Aorta (tissue), 5 donors: Measurements from ENCODE around the gene NTRK1. TPM values are rescaled to one million over a fixed set of nuclear protein-coding genes. Genes with fewer than 3 reads are reported as not detected.

Experiments
- ATAC-seq: fragments of 200-7000 bp; cut with Tn5 transposase; one replicate; pipeline ENCODE4 v1.9.1; 2022; ENCODE audit warnings: moderate library complexity; ENCODE audit not compliant: low FRiP score
- DNase-seq, 2 donors: peaks; one replicate each; pipeline ENCODE4 v3.0.0-alpha.2; 2020
- H3K27ac ChIP-seq, 2 donors: one replicate each; pipeline ENCODE4 v1.5.1; 2013; ENCODE audit warnings: low read length in 2 of 2, mild to moderate bottlenecking in 2 of 2, moderate library complexity in 2 of 2, control low read depth in 1 of 2, inconsistent platforms in 1 of 2, low read depth in 1 of 2
- H3K27me3 ChIP-seq, 2 donors: one replicate each; pipeline ENCODE4 v1.6.1; 2013; ENCODE audit warnings: control low read depth in 1 of 2, low read length in 1 of 2, mild to moderate bottlenecking in 1 of 2, moderate library complexity in 1 of 2; ENCODE audit not compliant: insufficient read depth in 2 of 2, control insufficient read depth in 1 of 2
- H3K36me3 ChIP-seq, 2 donors: one replicate each; pipeline ENCODE4 v1.6.1; 2013; ENCODE audit warnings: control low read depth in 1 of 2, low read length in 1 of 2, mild to moderate bottlenecking in 1 of 2; ENCODE audit not compliant: insufficient read depth in 2 of 2, control insufficient read depth in 1 of 2
- H3K4me1 ChIP-seq, 2 donors: one replicate each; pipeline ENCODE4 v1.6.1; 2013; ENCODE audit warnings: low read length in 2 of 2, control low read depth in 1 of 2, mild to moderate bottlenecking in 1 of 2, moderate library complexity in 1 of 2; ENCODE audit not compliant: insufficient read depth in 2 of 2, control insufficient read depth in 1 of 2
- H3K4me3 ChIP-seq, 2 donors: one replicate each; pipeline ENCODE4 v1.5.1; 2013; ENCODE audit warnings: low read length in 2 of 2, control low read depth in 1 of 2, mild to moderate bottlenecking in 1 of 2
- H3K9me3 ChIP-seq: one replicate; pipeline ENCODE4 v1.6.1; 2013; ENCODE audit warnings: mild to moderate bottlenecking, low read length; ENCODE audit not compliant: control insufficient read depth
- WGBS, 2 donors: extraction: QIAGEN DNeasy Blood & Tissue Kit; methylation state at CpG; one replicate each; pipeline ENCODE4 v1.1.7; 2013; 5-methylcytosine and 5-hydroxymethylcytosine counted together
- intact Hi-C, 2 donors: fragments of 100-400 bp; cut with DNase I; formaldehyde crosslinking; loops; one replicate each; pipeline versions ENCODE4 v1.14.2 to v1.15.0; 2022
- polyA plus RNA-seq, 2 donors: library from polyadenylated mRNA; stranded (reverse); fragments of 200-250 nt; gene quantifications; one replicate each; pipeline ENCODE4 v1.2.3, GENCODE V29; 2013
- total RNA-seq, 2 donors: library from RNA; stranded (reverse); fragmentation: NEBNext Ultra II Directional; extraction: Animal tissue kit (Norgen Biotek cat#: 25700); gene quantifications; one replicate each; pipeline ENCODE4 v1.2.1, GENCODE V29; 2021
- donor health status: healthy with polysubstance abuse.
- donor health status: Bipolar disorder and iron deficiency.
- donor health status: DM: no; HTN: no; CAD: no.
- donor health status: DM: no; HTN: no; CAD: no.
- donor health status: DM: yes; HTN: yes; CAD: no.

Gene NTRK1
- total and polyA plus RNA-seq, 4 donors: 0.50 to 3.5 (median 0.88) TPM

- Histone ChIP-seq H3K27ac (no peak overlapping the region), H3K4me3 (no peak overlapping the region), H3K9me3 (no peaks in the 10 kb centered on the region), H3K27me3 (peaks cover 0 to 3% of the 10 kb centered on the region in 2 donors), H3K36me3 (no peaks in the 10 kb centered on the region), H3K4me1 (no peaks in the 10 kb centered on the region)
- ATAC-seq (no peak), DNase-seq (no peak)
- 72 to 81% methylated on average over 3 of the region's 3 CpGs for WGBS, 2 donors
- intact Hi-C loops: no loop called here
Measured at GRCh38 chr1:156834322-156834721, 26.3 kb upstream of the NTRK1 start.

GRCh38 chr1:156836041-156836654 lies 24.5 kb upstream of the NTRK1 start:
- ATAC-seq: no peak
- intact Hi-C loops: loop anchor here in 1 of 2 donors (5.0 kb wide), 1 partner anchor 91 kb away; no protein-coding TSS in a partner anchor
- DNase-seq: no peak
- WGBS, 2 donors: 68 to 70% methylated on average over 5 of the region's 5 CpGs
- Histone ChIP-seq H3K9me3 (no peaks in the 10 kb centered on the region), H3K4me3 (no peak overlapping the region), H3K27ac (no peak overlapping the region), H3K27me3 (peaks cover 0 to 3% of the 10 kb centered on the region in 2 donors), H3K36me3 (no peaks in the 10 kb centered on the region), H3K4me1 (no peaks in the 10 kb centered on the region)

GRCh38 chr1:156836892-156837291 lies 23.8 kb upstream of the NTRK1 start:
- Histone ChIP-seq H3K4me3 (no peak overlapping the region), H3K27ac (no peak overlapping the region), H3K4me1 (no peaks in the 10 kb centered on the region), H3K36me3 (no peaks in the 10 kb centered on the region), H3K9me3 (no peaks in the 10 kb centered on the region), H3K27me3 (peaks cover 0 to 3% of the 10 kb centered on the region in 2 donors)
- ATAC-seq (no peak), DNase-seq (peak in 1 of 2 donors; percentile 4)
- intact Hi-C loops: loop anchor here in 1 of 2 donors (5.0 kb wide), 1 partner anchor 90 kb away; no protein-coding TSS in a partner anchor
- WGBS, 2 donors: 80 to 84% methylated on average over 4 of the region's 4 CpGs

GRCh38 chr1:156838972-156839371 lies 21.7 kb upstream of the NTRK1 start:
- no peak overlapping the region for H3K27ac ChIP-seq
- H3K4me1 ChIP-seq: no peaks in the 10 kb centered on the region
- no peaks in the 10 kb centered on the region for H3K36me3 ChIP-seq
- H3K4me3 ChIP-seq: no peak overlapping the region
- no peaks in the 10 kb centered on the region for H3K27me3 ChIP-seq
- intact Hi-C loops: loop anchor here (1.0 to 5.0 kb wide), 2 partner anchors 51 to 88 kb away; no protein-coding TSS in a partner anchor
- 29 to 30% methylated on average over 7 of the region's 7 CpGs for WGBS, 2 donors
- H3K9me3 ChIP-seq: no peaks in the 10 kb centered on the region
- ATAC-seq (no peak), DNase-seq (no peak)

GRCh38 chr1:156839426-156840109 lies 21.1 kb upstream of the NTRK1 start:
- Histone ChIP-seq H3K4me3 (no peak overlapping the region), H3K27ac (no peak overlapping the region), H3K36me3 (no peaks in the 10 kb centered on the region), H3K9me3 (no peaks in the 10 kb centered on the region), H3K4me1 (no peaks in the 10 kb centered on the region), H3K27me3 (no peaks in the 10 kb centered on the region)
- DNase-seq: peak in 1 of 2 donors; percentile 22
- 36 to 45% methylated on average over 9 of the region's 9 CpGs for WGBS, 2 donors
- no peak for ATAC-seq
- intact Hi-C loops: loop anchor here (1.0 to 5.0 kb wide), 3 partner anchors 48 to 88 kb away; no protein-coding TSS in a partner anchor

- no peaks in the 10 kb centered on the region for H3K4me1 ChIP-seq
- H3K4me3 ChIP-seq: no peak overlapping the region
- no peaks in the 10 kb centered on the region for H3K9me3 ChIP-seq
- no peak for ATAC-seq
- 56 to 59% methylated on average over 8 of the region's 8 CpGs for WGBS, 2 donors
- no peaks in the 10 kb centered on the region for H3K27me3 ChIP-seq
- no peak overlapping the region for H3K27ac ChIP-seq
- DNase-seq: peak in 1 of 2 donors; percentile 26
- no peaks in the 10 kb centered on the region for H3K36me3 ChIP-seq
- intact Hi-C loops: loop anchor here in 1 of 2 donors (5.0 kb wide), 1 partner anchor 47 kb away; no protein-coding TSS in a partner anchor
Measured at GRCh38 chr1:156840186-156840897, 20.3 kb upstream of the NTRK1 start.

GRCh38 chr1:156840898-156841279 lies 19.8 kb upstream of the NTRK1 start:
- peak in 1 of 2 donors; percentile 26 for DNase-seq
- no peaks in the 10 kb centered on the region for H3K27me3 ChIP-seq
- intact Hi-C loops: loop anchor here in 1 of 2 donors (5.0 kb wide), 1 partner anchor 46 kb away; no protein-coding TSS in a partner anchor

GRCh38 chr1:156841295-156841855 lies 19.3 kb upstream of the NTRK1 start:
- ATAC-seq: no peak
- intact Hi-C loops: loop anchor here in 1 of 2 donors (5.0 kb wide), 1 partner anchor 46 kb away; no protein-coding TSS in a partner anchor

More at GRCh38 chr1:156840898-156841279, 19.8 kb upstream of the NTRK1 start:
- Histone ChIP-seq H3K4me1 (no peaks in the 10 kb centered on the region), H3K27ac (no peak overlapping the region), H3K36me3 (no peaks in the 10 kb centered on the region), H3K9me3 (no peaks in the 10 kb centered on the region), H3K4me3 (no peak overlapping the region)
- no peak for ATAC-seq
- WGBS, 2 donors: 56 to 62% methylated on average over 14 of the region's 14 CpGs

More at GRCh38 chr1:156841295-156841855, 19.3 kb upstream of the NTRK1 start:
- no peaks in the 10 kb centered on the region for H3K9me3 ChIP-seq
- DNase-seq: peak in 1 of 2 donors; percentile 34
- H3K4me3 ChIP-seq: no peak overlapping the region
- no peaks in the 10 kb centered on the region for H3K27me3 ChIP-seq
- H3K4me1 ChIP-seq: no peaks in the 10 kb centered on the region
- no peak overlapping the region for H3K27ac ChIP-seq
- 71 to 77% methylated on average over 16 of the region's 16 CpGs for WGBS, 2 donors
- no peaks in the 10 kb centered on the region for H3K36me3 ChIP-seq
